Measurements from ENCODE around the gene RPS15.

The RPS15 gene

DNA sequence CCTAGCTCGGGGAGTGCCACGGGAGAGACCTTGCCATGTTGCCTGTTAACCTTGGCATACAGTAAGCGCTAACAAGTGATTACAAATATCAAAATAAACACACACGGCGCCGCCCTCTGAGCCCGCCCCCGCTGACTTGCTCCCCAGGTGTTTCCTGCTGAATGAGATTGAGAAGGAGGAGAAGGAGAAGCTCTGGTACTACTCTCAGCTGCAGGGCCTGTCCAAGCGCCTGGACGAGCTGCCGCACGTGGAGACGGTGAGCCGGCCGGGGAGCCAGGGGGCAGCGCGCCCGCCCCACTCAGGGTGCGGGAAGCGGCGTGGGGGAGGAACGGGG, 16.8 kb downstream of the RPS15 start:
- DNase-seq: no peak

DNA sequence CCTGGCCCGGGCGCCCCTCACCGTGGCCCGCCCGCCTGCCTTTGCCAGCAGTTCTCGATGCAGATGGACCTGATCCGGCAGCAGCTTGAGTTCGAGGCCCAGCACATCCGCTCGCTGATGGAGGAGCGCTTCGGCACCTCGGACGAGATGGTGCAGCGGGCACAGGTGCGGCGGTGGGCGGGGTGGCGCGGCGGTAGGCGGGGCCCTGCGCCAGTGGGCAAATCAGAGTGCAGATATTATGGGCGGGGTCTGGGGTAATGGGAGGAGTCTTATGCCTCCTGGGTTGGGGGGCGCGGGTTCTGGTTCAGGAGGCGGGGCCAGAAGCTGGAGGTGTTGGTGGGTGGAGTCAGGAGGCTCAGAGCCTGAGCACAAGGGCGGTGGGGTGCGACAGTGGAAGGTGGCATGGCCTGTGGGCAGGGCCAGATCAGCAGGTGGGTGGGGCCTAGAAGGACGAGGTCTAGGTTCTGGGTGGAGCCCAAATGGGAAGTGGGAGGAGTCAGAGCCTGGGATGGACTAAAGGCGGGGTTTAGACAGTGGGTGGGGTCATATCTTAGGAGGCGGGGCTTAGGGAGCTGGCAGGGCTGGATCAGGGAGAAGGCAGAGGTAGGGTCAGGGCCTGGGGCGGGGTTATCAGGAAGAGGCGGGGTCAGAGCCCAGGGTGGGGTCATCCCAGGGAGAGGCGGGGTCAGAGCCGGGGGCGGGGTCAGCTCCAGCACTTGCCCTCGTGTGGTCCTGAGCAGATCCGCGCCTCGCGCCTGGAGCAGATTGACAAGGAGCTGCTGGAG, 17.3 kb downstream of the RPS15 start:
- DNase-seq: no peak

DNA sequence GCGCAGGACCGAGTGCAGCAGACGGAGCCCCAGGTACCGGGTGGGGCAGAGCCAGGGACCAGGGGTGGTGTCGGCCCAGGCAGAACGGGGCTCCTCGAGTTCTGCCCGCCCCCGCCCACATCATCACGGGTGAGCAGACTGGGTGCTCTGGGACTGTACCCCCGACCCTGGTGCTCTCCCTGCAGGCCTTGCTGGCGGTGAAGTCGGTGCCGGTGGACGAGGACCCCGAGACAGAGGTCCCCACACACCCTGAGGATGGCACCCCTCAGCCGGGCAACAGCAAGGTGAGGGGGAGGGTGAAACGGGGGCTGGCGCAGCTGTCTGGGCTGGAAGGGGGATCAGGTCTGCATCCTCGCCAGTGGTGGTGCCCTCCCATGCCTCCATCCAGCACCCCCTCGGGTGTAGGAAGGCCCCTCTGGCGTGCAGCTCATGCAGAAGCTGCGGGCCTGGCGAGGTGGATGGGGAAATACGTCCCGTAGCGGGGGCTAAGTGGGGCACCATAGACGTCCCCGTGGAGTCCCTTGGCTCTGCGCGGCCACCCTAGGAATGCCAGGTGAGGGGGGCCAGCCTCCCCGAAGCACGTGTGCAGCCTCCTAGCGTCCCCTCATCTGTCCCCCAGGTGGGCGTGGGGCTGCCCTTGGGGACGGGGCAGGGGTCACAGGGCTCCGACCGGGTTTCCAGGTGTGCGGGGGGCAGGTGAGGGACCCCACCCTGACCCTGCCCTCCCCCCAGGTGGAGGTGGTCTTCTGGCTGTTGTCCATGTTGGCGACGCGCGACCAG, 18.1 kb downstream of the RPS15 start:
- DNase-seq: no peak

GRCh38 chr19:1457031-1457739, 19.0 kb downstream of the RPS15 start:
- DNase-seq: no peak

DNA sequence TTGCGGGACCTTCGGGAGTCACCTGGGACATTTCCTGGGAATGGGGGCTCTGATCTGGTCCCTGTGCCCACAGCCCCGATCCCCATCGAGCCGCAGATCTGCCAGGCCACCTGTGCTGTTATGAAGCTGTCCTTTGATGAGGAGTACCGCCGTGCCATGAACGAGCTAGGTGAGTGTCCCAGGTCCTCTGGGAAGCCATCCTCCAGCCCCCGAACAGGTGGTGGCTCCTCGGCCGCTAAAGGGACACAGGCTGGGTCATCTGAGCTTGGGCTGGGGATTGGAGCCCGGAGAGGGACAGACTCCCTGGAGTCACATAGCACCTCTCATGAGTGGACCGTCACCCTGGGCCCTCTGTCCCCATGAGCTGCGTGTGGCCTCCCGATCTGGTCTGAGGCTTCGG, 19.7 kb downstream of the RPS15 start:
- DNase-seq: no peak

GRCh38 chr19:1459479-1459878, 21.3 kb downstream of the RPS15 start:
- no peak for DNase-seq

- no peak for DNase-seq
These were observed 22.1 kb downstream of the RPS15 start for GRCh38 chr19:1460033-1460995.

DNA sequence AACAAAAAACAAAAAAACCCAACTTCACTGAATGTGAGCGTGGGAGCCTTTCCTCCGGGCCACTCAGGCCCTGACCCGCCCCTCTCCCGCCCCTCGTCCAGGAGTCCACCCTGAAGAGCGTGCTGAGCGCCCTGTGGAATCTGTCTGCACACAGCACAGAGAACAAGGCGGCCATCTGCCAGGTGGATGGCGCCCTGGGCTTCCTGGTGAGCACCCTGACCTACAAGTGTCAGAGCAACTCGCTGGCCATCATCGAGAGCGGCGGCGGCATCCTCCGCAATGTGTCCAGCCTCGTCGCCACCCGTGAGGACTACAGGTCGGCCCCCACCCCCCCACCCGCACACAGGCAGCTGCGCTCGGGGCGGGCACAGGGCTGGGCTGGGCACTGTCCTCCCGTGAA, 23.7 kb downstream of the RPS15 start:
- no peak for DNase-seq

GRCh38 chr19:1465191-1466016, 27.2 kb downstream of the RPS15 start:
- no peak for DNase-seq

GRCh38 chr19:1466018-1466460, 27.8 kb downstream of the RPS15 start:
- no peak for DNase-seq

GRCh38 chr19:1466461-1467214, 28.4 kb downstream of the RPS15 start:
- no peak for DNase-seq

GRCh38 chr19:1467215-1467489, 29.0 kb downstream of the RPS15 start:
- DNase-seq: no peak

DNA sequence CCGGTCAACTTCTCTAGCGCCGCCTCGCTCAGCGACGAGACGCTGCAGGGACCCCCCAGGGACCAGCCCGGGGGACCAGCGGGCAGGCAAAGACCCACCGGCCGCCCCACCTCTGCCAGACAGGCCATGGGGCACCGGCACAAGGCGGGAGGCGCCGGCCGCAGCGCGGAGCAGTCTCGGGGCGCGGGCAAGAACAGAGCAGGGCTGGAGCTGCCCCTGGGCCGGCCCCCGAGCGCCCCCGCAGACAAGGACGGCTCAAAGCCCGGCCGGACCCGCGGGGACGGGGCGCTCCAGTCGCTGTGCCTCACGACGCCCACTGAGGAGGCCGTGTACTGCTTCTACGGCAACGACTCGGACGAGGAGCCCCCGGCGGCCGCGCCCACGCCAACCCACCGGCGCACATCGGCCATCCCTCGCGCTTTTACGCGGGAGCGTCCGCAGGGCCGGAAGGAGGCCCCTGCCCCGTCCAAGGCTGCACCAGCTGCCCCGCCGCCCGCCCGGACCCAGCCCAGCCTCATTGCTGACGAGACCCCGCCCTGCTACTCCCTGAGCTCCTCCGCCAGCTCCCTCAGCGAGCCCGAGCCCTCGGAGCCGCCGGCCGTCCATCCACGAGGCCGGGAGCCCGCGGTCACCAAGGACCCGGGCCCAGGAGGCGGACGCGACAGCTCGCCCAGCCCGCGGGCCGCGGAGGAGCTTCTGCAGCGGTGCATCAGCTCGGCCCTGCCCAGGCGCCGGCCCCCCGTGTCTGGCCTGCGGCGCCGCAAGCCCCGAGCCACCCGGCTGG, 29.5 kb downstream of the RPS15 start:
- no peak for DNase-seq

DNA sequence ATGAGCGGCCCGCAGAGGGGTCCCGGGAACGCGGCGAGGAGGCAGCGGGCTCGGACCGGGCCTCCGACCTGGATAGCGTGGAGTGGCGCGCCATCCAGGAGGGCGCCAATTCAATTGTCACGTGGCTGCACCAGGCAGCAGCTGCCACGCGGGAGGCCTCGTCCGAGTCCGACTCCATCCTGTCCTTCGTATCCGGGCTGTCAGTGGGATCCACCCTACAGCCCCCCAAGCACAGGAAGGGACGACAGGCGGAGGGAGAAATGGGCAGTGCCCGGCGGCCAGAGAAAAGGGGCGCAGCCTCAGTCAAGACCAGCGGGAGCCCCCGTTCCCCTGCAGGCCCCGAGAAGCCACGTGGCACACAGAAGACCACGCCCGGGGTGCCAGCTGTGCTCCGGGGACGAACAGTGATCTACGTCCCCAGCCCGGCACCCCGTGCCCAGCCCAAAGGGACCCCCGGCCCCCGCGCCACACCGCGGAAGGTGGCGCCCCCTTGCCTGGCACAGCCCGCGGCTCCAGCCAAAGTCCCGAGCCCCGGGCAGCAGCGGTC, 30.2 kb downstream of the RPS15 start:
- DNase-seq: no peak

DNA sequence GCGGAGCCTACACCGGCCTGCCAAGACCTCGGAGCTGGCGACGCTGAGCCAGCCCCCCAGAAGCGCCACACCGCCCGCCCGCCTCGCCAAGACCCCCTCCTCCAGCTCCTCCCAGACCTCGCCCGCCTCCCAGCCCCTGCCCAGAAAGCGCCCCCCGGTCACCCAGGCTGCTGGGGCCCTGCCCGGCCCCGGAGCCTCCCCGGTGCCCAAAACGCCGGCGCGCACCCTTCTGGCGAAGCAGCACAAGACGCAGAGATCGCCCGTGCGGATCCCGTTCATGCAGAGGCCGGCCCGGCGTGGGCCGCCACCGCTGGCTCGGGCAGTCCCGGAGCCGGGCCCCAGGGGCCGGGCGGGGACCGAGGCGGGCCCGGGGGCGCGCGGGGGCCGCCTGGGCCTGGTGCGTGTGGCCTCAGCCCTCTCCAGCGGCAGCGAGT, 30.6 kb downstream of the RPS15 start:
- no peak for DNase-seq

- no peak for DNase-seq
These were observed 31.3 kb downstream of the RPS15 start for GRCh38 chr19:1469255-1470054.

DNA sequence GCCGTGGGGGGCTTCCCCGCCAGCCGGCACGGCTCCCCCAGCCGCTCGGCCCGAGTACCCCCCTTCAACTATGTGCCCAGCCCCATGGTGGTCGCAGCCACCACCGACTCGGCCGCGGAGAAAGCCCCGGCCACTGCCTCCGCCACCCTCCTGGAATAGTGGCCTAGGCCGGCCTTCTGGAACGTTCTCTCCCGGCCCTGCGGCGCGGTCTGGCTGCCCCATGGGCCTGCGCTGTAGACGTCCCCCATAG, 31.8 kb downstream of the RPS15 start:
- DNase-seq: no peak

- no peak for DNase-seq
These were observed 32.3 kb downstream of the RPS15 start for GRCh38 chr19:1470305-1471009.
